Measurements from ENCODE around the gene SP140.
"Not testable (repeated sequence)": the region's sequence is repeated elsewhere in the genome, so short reads cannot be mapped to it uniquely, and the experiment has no call there.

Gene SP140

DNA sequence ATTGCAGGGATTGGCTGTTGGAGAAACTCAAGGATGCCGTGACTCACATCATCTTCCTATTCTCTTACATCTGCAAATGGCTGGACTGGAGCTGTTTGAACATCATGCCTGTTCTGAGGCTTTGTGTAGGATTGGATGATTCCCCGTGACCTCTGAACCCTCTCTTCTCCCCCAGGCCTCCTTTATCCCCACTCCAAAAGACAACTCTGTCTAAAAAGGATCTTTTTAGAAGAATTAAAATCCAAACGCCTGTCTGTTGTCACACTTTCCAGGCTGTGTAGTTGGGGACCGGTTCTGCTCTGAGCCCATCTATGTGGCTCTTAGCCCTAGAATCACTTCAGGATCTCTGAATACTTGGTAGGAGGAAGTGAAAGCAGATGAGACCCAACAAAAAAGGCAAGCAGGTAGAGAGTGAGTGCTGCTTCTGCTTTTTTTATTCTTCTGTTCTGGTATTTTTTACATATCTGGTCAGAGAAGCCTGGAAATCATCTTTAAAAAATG, 565 bp downstream of the SP140 start:
- peak; percentile 89 for DNase-seq (ENCODE audit: low spot score)

GRCh38 chr2:230227216-230227615, 1.7 kb downstream of the SP140 start:
- peak; percentile 34 for DNase-seq (ENCODE audit: low spot score)

- no peak for DNase-seq (ENCODE audit: low spot score)
These were observed 4.6 kb downstream of the SP140 start for GRCh38 chr2:230230087-230230486.

GRCh38 chr2:230230496-230231200, 5.1 kb downstream of the SP140 start:
- DNase-seq (ENCODE audit: low spot score) = no peak

GRCh38 chr2:230231251-230231650, 5.7 kb downstream of the SP140 start:
- no peak for DNase-seq (ENCODE audit: low spot score)

- DNase-seq (ENCODE audit: low spot score) = no peak
These were observed 8.7 kb downstream of the SP140 start for GRCh38 chr2:230234122-230234722.

DNA sequence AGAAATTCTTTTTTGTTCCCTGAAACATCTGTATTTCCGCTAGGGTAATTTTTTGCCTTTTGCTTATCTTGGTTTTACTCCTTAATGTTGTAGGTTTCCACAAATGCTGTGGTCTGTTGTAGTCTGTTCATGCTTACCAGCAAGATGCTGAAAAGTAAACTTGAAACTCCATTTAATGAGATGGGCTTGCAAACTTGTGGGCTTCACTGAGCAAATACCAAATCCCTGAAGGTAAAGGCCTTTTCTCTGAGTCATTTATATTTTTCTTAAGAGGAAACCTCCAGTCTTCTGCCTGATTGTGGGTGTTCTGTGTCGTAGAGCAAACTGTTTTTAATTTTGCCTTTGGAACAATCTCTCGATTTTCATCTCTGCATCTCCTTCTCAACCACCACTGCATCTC, 9.3 kb downstream of the SP140 start:
- no peak for DNase-seq (ENCODE audit: low spot score)

- no peak for DNase-seq (ENCODE audit: low spot score)
These were observed 18.7 kb downstream of the SP140 start for GRCh38 chr2:230244211-230244610.

GRCh38 chr2:230246206-230246605, 20.7 kb downstream of the SP140 start:
- no peak for DNase-seq (ENCODE audit: low spot score)

DNA sequence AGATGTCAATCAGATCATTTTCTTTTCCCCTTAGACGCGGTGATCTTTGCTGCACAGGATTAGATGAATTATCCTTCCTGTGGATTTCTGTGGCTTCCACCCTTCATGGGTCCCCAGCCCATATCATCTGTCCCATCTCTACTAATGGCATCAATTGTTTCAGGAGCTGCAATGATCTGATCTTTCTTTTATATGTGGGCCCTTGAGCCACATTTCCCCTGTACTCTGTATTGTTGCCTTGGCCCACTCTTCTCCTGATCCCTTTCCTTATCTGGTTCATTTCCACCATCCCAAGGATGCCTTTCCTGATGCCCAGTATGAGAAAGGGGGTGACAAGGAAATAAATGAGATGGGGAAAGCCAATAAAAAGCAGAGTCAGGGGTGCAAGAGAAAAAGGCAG, 24.7 kb downstream of the SP140 start:
- no peak for DNase-seq (ENCODE audit: low spot score)

DNA sequence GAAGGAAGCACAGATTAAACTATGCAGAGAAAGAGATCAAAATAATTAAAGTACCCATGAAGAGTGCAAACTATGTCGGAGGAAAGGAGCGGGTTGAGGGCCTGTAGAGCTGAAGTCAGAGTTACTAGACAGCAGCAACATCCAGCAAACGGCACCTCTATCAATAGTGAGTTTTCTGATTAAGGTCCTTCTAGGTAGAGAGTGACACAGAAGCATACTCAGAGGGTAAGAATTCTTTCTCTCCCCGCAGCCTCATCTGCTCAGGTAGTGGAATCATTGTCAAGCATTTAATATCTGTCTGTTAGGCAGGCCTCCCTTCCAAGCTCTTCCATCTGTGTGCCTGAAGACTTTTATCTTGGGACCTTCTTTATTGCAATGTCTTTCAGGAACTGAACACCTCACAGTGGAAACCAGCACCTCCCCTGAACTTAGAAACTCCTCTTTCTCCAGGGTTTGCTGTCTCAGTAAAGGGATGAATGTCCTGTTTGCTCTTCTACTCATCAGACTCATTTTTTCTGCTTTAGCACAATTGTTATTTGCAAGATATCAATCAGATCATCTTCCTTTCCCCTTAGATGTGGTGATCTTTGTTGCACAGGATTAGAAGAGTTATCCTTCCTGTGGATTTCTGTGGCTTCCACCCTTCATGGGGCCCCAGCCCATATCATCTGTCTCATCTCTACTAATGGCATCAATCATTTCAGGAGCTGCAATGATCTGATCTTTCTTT, 28.8 kb downstream of the SP140 start:
- no peak for DNase-seq (ENCODE audit: low spot score)

DNA sequence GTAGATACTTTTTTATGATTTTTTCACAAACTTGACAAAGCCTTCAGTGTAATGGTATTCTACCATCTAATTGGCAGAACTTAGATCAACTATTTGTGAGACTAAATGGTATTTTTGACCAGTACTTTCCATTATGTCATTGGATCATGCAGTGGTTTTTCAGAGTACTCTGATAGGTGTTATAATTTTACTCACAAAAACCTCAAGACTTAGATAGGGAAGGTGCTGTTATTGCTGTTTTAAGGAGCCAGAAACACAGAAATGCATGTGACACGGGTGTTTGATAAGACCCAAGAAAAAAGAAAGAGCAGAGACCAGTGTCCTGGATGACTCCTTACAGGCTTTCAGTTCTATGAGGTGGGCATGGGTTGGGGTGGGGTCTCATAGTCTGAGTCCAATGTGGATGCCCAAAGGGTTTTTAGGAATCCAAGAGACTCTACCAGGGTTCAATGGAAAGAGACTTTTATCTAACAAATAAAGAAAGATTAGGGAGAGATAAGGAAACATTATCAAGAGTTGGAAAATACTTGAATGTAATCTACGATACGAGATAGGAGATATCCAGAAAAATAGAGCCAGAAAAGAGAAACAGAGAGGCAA, 31.3 kb downstream of the SP140 start:
- DNase-seq (ENCODE audit: low spot score) = no peak

- DNase-seq (ENCODE audit: low spot score) = no peak
These were observed 32.9 kb downstream of the SP140 start for GRCh38 chr2:230258483-230258882.

DNA sequence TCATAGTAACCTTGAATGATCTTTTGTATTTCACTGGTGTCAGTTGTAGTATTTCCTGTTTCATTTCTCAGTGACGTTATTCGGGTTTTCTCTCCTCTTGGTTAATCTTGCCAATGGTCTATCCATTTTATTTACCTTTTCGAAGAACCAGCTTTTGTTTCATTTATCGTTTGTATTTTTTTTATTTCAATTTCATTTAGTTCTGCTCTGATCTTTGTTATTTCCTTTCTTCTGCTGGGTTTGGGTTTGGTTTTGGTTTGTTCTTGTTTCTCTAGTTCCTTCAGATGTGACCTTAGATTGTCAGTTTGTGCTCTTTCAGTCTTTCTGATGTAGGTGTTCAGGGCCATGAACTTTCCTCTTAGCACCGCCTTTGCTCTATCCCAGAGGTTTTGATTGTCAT, 36.7 kb downstream of the SP140 start:
- no peak for DNase-seq (ENCODE audit: low spot score)

DNA sequence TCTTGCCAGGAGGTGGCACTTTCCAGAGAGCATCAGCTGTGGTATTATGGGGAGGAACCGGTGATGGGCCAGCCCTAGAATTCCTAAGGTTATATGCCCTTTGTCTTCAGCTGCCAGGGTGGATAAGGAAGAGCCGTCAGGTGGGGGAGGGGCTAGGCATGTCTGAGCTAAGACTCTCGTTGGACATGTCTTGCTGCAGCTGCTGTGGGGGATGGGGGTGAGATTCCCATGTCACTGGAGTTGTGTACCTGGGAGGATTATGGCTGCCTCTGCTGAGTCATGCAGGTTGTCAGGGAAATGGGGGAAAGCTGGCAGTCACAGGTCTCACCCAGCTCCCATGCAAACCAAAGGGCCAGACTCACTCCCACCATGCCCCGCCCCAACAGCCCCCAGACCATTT, 39.4 kb downstream of the SP140 start:
- DNase-seq (ENCODE audit: low spot score) = not testable (repeated sequence)

DNA sequence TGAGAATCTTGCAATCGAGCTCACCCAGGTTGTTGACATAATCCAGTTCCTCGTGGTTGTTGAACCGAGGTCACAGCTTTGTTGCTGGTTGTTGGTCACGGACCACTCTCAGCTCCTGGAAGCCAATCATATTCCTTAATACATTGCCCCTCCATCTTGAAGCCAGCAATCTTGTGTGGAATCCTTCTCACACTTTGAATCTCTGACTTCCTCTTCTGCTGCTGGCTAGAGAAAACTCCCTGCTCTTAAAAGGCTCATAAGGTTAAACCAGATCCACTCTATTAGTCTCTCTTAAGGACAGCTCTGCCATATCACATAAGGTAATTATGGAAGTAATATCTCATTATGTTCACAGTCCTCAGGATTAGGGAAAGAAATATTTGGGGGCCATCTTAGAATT, 41.1 kb downstream of the SP140 start:
- no peak for DNase-seq (ENCODE audit: low spot score)

DNA sequence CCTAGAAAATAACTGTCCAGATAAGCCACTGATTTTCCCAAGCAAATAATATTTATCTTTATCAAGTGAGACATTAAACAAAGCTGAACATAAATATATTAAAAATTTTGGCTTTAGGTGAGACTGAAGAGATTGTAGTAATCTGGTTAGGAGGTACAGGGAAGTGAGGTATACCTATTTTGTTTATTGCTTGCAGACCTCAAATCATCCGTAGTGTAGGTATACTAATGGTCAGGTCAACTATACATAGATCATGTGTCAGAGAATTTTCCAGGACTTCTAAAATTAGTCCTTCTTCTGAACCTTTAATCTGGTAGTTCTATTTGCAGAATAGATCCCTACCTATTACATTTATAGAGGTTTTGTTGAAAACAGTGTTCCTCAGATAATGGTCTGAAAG, 41.5 kb downstream of the SP140 start:
- DNase-seq (ENCODE audit: low spot score) = no peak

- no peak for DNase-seq (ENCODE audit: low spot score)
These were observed 42.0 kb downstream of the SP140 start for GRCh38 chr2:230267556-230267955.

DNA sequence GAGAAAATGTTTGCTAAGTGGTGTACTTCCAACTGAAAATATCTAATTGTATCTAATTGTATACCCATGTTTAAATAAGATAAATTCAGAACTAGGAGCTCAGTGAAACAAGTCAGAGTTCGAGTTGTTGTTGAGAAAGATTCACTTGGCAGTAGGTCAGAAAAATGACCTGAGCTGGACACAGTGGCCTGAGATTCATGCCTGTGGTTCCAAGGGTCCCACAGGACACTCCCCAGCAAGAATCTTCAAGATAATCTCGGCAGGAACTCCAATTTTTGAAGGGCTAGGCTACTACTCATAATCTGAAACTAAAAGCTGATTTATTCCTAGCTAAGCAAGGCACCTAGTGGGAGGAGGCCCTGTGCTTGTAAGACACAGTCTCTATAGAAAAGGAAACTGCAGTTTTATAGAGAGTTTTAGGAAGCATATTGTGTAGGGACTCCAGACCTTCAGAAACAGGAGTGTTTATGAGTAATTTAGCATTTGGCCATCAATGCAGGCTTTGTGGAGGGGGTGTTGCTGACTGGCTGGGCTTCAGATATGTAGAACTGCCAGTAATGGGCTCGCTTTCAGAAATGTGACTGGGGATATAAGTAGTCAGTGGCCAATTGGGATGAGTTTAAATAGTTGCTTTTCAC, 43.2 kb downstream of the SP140 start:
- no peak for DNase-seq (ENCODE audit: low spot score)

- DNase-seq (ENCODE audit: low spot score) = no peak
These were observed 44.2 kb downstream of the SP140 start for GRCh38 chr2:230269715-230270114.

- DNase-seq (ENCODE audit: low spot score) = no peak
These were observed 57.4 kb downstream of the SP140 start for GRCh38 chr2:230282936-230283335.

GRCh38 chr2:230286048-230286447, 60.5 kb downstream of the SP140 start:
- no peak for DNase-seq (ENCODE audit: low spot score)

Measured in NAMALWA (cell line).